SW 1271 (cell line): ENCODE results near the gene BRD4.

Source experiments
- DNase-seq, 2 experiments: peaks; one replicate each; lab custom pipeline; 2025; lab: John Stamatoyannopoulos, UW

The BRD4 gene

DNA sequence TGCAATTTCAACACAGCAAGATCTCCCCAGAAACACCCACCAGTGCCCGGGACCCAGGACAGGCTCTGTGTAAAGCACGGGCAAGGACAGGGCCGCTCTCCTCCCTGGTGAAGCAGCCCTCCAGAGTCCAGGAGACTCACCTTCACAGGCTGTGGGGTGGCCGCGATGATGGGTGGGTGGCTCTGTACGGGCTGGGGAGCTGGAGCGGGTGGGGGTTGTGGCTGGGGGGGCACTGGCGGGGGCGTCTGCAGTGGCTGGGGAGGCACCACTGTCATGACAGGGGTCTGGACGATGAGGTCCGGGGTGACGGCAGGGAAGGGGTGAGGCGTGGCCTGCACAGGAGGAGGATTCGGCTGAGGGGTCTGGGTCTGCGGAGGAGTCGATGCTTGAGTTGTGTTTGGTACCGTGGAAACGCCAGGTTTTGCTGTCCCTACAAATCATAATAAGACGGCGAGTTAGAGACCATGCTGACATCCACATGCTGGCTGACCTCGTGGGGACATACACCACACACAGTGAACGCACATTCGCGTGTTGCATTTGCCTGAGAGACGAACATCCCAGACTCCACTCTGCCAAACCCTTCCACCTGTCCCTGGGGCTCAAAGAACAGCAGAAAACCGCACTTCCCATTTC, 67.0 kb downstream of the BRD4 start:
- DNase-seq = no peak

DNA sequence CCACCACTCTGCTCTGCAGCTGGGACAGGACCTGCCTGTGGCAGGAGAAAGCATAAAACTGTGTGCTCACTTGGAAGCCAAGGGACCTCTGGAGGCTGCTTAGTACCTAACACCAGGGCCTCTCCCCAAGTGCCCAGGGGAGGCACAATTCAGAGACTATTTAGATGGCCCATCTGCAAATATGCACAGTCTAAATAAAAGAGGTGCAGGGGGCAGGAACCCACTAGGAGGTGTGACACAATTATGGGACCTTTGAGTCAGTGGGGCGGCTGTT, 67.5 kb downstream of the BRD4 start:
- DNase-seq = no peak

DNA sequence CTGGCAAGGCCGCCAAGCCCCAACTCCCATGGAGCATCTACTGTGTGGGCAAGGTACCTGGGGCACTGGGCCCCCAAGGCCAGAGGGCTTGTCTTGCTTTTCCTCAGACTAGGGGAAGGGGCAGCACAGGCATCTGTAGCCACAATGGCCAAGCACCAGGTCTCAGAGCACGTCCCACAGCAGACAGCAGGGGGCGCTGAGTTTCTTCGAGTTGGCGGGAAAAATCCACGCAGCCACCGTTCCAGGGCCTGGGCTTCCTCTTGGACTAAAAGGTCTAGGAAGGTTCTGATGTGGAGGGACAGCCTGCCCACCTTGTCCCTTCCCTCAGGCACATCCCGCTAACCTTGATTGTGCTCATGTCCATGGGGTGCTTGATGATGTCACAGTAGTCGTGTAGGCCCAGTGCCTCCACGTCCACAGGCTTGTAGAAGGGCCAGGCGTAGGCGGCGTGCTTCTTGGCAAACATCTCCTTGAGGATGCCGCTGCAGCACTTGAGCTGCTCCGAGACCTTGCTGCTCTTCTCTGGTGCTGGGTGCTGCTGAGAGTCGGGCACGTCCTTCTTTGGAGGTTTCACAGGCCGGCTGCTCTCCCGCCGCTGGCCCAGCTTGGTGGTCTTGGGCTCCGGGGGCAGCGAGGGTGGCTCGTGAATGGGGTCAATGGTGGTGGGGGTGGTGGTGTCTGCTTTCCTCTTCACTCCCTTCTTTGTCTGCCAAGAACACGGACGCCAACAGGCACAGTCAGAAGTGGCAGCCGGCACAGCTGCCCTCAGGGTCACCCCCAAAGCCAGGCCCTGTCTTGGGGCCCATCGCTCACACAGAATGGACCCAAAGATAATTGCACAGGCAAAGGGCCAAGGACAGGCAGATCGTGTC, 68.0 kb downstream of the BRD4 start:
- no peak for DNase-seq

DNA sequence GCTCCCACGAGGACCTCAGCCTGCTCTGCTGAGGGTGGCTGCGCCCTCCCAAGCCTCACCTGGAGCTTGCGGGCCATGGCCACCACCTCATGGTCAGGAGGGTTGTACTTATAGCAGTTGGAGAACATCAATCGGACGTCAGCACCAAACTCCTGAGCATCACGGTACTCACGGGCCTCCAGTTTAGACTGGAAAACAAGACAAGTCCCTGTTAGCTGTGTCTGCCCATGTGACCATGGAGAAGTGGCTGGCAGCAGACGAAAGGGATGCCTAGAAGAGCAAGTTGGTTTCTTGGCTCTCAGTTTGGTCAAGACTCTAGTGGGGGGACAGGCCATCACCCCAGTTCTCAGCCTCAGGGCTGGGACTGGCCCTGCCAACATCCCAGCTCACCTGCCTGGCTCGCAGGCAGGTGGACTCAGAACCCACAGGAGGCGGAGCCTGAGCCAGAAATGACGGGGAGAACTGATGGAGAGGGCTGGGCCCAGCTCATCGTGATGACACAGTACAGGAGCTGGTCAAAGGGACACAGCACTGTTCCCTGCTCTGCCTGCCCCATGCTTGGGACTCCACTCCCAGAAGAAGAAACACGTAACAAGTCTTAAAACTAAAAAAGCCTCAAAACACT, 68.9 kb downstream of the BRD4 start:
- no peak for DNase-seq

DNA sequence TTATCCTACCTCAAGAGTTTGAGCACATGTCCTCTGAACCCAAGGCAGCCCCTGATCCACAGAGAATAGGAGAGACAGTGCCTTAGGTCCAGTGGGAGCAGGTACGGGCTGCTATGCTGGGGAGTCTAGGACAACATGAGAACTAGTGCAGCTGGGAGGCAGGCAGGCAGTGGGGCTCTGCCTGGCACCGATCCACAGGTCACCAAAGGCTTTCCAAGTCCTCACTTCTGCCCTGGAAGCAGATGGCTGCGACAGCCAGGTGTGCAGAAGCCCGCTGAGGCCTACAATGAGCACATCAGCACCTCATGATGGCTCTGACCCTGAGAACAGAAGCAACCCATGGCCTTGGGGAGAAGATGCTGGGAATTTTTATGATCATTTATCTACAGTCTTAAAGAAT, 70.3 kb downstream of the BRD4 start:
- DNase-seq = no peak

DNA sequence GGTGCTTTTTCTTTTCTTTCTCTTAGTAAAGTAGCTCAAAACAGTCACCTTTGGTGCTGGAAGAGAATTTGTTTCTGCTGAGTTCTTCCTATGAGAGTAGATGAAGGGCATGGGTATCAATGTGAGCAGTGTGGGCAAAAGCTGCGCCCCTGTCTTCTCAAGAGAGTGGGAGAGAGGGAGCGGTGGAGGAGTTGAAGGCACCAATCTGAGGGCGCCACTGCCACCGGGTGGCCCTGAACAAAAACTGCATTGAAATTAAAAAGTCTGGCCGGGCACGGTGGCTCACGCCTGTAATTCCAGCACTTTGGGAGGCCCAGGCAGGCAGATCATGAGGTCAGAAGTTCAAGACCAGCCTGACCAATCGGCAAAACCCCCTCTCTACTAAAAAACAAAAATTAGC, 71.4 kb downstream of the BRD4 start:
- DNase-seq = peak in 1 of 2 experiments; percentile 12

DNA sequence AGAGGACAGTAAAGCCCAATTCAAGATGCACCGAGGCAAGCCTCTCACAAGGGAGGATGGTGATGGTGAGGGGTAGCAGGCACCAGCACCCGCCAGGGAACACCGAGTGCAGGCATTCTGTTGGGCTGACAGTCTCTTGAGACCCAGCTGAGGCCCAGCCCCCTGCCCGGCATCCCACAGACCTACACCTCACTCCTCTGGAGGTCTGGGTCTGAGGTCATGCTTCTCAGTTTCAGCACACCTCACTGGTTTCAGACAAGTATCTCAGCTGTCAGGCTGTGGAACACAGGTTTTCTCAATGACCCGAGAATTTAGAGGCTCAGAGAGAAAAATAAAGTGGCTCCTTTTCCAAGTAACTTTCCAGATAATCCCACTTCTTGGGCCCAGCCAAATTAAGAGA, 72.4 kb downstream of the BRD4 start:
- DNase-seq = no peak

DNA sequence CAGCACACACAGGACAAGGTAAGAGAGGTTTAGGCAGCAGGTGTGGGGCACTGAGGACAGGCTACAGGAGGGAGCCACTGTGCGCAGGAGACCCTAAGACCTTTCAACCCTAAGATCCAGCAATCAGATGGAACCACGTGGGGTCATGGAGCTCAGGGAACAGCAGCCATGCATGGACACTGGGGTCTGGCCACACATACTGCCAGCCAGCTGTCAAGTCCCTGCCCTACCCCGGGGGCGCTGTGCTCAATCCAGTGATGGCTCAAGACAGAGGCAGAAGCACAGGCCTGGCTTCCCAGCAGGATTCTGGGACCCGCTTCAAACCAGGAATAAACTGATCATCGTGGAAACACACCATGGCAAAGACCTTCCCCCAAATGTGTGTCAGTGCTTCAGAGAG, 74.6 kb downstream of the BRD4 start:
- DNase-seq = no peak

DNA sequence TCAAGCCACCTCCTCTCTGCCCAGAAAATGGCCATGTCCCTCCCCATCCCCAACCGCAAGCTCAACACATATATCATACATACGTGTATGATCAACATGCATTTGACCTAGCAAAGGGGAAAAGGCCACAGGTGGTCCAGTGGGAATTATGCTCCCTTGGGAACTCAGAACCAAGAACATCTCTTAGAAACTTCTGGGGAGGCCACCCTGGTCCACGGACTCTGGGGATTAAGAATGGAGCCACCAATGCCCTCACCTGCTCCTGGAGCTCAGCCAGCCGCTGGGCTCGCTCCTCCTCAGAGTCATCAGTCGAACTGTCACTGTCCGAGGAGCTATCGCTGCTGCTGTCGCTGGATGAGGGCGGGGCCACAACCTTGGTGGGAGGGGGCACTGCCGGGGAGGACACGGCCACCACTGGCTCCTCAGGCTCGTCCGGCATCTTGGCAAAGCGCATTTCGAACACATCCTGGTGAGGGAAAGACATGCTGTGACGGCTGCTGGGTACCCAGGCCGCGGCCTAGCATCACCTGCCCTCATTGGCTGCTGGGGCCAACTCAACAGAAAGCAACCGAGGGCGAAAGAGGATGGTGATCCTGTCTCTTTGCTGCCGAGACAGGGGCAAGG, 75.5 kb downstream of the BRD4 start:
- DNase-seq = no peak

DNA sequence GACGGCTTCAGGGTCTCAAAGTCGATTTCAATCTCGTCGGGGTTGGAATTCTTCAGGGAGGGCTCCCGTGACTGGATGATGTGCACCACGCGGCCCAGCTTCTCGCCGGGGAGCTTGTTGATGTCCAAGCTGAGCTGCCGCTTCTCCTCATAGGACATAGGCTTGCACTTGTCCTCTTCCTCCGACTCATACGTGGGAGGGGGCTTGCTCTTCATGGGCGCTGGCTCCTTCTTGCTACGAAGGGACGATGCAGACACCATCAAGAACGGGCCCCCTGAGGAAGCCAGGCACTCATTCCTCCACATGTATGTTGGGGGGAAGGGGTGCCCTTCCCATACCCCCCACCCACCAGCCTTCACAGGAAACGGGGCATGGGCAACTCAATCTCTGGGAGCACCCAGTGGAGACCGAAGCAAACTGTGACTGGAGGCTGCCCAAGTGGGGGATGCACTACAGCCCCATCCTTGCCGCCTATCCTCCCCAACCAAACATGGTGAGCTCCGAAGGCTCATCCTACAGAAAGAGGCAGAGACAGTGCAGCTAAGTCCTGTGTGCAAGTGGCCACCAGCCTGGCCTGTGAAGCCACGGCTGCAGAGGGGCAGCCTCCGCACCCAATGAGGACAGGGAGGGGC, 76.9 kb downstream of the BRD4 start:
- DNase-seq = no peak

DNA sequence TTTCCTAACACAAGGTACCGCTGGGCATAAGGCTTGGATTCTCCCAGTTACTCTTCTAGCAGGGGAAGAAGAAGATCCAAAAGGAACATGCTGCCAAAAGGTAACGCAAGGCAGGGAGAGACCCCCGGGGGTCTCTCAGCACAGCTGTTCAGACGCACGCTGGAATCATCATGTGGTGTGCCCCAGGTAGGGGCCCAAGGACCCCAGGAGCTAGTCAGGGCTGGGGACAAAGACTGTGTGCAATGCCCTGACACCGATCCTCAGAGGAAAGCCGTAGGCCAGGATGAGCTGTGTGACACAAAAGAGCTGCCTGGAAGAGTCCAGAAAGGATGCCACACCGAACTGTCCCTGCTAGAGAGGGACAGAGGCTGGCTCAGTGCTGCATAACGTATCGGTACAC, 77.8 kb downstream of the BRD4 start:
- DNase-seq = no peak

DNA sequence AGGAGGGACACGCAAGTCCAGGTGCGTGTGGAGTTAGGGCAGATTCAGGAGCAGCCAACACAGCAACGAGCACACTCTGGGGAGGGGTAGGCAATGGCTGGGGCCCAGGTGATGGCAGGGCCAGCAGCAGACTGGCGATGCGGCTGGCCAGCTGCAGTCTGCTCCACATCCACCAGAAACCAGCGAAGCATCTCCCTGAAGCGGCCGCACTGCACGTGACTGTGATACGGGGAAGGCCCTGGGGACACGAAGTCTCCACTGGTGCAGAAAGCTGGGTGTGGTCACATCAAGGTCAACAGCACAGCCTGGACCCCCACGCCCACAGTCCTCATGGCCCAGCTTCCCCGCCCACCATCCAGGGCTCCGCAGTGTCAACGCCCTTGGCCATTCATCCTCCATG, 78.8 kb downstream of the BRD4 start:
- DNase-seq = no peak

DNA sequence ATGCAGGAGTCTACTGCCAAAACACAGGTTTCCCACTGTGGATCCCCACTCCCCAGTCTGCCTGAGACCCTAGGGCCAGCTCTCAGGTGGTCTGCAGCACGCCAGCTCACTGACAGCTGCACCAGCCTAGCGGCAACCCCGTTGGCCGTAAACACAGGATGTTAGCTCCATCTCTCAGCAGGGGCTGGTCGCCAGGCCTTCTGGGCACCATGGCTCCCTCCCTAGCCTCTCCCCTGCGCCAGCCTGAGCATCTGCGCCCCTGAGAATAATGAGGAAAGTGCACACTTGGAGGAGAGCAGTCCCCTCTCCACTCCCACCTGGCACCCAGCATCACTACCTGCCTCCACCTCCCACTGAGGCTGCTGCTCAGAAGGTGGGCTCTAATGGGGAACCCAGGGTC, 79.3 kb downstream of the BRD4 start:
- no peak for DNase-seq

DNA sequence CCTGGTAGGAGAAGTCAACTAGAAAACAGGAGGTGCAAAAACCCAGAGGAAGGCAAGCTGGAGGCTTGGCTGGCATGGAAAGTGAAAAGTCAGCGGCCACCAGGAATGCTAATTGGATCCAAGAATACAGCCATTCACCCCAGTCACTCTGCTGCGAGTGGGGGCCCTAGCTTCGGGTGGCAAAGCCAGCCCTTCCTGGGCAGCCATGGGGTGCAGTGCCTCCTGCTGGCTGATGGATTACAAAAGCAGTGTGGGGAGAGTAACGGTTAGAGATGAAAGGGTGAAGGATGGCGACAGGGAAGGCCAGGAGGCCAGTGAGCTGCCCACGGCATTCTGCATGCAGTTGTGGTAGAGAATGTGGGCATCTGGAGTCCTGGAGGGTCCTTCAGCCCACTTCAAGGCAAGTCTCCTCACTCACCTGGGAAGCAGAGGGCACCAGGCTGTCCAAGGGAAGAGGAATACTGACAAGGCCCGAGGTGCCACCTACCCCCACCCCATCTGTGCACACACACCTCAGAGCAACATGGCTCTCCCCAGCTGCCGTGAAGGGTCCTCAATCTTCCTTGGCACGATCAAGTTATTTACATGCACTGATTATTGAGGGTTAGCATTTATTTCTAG, 79.8 kb downstream of the BRD4 start:
- no peak for DNase-seq

DNA sequence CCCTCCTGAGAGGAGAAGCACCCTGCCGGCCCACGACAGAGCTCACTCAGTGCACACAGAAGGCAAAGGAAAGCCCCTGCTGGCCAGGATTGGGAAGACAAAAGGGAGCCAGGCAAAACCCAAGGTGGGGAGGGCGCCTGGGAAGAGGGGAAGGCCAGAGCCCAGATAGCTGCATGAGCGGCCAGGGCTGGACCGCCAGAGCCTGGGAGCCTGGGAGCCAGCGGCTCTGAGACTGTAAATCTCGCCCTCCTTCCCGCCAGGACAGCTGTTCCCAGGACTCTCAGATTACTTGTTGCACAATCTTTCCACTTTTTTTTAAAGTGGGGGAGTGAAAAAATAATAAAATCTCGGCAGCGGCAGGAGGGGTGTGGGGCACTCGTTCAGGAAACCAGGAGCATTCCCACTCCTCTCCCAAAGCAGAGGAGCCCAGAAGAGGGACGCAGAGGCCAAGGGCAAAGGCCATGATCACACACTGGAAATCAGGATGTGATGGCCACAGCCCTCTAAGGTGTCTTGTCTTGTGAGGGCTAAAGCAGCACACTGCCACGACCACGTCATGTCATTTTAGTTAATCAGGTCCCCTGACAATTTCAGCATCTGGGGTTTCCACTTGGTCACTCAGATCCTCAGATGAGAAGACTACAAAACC, 80.5 kb downstream of the BRD4 start:
- peak in 1 of 2 experiments; percentile 13 for DNase-seq

DNA sequence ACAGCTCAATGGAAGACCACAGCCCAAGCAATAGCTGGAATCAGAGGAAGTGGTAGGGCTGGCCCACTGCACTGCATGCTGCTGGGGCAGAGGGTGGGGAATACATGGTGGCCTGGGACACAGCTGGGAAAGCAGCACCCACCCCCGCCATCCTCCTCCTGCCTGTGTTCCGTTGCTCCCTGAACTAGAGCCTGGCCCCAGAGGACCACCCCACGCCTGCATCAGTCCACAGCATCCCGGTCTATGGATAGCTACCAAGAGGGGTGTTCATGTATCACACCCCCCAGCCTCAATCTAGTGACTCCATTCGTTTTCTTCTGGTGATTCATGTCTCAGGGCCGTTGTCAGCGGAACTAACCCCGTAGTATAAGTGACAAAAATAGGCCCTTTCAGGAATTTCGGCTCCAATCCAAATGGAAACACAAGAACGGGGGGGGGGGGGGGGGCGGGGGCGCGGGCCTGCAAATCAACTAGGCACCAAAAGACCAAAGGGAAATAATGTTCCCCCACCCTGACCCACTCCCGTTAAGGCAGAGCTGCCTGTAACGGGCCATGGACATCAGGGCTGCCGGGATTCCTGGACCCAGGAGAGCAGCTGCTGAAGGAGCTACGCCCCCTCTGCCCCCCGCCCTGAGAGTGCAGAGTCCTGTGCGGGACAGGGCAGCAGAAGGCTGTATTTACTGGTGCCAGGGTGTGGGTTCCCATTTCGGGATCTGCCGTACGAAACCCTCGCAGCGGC, 81.2 kb downstream of the BRD4 start:
- DNase-seq = no peak

DNA sequence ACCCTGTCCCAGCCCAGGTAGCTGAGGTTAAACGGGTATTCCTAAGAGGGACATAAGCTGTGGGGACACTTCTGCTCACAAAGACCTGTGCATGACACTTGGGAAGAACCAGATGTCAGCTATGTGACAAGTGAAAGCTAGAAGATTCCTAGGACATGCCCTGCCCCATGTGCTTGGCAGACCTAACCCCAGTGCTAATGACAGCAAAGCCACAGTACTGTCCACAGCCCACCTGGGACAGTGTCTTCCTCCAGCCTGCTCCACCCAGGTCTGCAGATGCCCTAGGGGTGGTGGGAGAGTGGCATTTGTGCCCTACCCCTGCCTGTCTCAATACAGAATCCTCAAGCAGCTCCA, 81.7 kb downstream of the BRD4 start:
- no peak for DNase-seq

DNA sequence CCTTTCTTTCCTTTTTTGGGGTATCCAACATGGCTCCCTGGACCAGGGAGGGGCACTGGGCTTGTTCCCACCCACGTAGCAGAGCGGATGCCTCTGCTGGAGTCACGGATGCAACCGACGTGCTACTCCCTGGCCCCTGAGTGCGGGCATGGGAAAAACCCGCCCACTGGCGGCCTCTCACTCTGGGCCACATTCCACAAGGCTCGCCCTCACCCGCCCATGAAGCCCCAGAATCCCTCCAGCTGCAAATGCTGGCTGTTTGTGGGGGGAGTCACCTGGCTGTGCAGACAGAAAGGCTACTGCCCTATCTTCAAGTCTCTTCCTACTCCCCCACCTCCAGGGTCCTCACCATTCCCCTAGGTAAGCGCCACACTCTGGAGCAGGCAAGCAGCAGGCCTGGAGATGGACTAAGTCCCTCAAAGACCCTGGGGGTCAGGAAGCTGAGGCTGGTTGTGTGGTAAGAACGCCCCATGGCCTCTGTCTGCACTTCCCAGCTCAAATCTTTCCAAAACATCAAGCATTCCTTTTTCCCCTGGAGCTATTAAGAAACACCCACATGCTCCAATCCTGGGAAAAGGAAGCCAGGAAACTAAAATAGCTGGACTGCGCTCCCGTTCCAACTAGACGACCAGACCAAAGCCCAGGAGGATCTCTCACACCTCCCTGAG, 82.2 kb downstream of the BRD4 start:
- no peak for DNase-seq

DNA sequence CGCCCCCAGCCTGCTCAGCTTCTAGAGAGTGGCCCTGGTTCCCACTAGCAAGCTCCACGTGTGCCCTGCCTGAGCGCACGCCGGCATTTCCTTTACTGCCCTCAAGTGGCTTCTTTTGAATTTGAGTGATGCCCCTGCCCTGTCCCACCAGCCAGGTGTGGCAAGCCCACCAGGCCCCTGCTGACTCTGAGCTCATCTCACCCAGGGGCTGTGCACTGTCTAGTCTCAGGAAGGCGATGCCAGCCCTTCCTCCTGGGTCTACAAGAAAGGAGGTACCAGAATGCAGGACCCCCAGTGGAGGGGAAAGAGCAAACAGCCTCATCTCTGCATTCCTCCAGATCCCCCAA, 82.8 kb downstream of the BRD4 start:
- DNase-seq = no peak
